H9 (cell line): Measurements from ENCODE around the gene KCNH5. TPM values are rescaled to one million over a fixed set of nuclear protein-coding genes. Genes with fewer than 3 reads are reported as not detected.
A peak's percentile ranks its signal among the peaks of the same experiment; 100 is the strongest.
"Not testable (repeated sequence)": the region's sequence is repeated elsewhere in the genome, so short reads cannot be mapped to it uniquely, and the experiment has no call there.

ENCODE experiments used
- DNase-seq: peaks from one replicate; pipeline ENCODE4 v3.0.0-alpha.2; 2017
- H2AFZ ChIP-seq: one replicate; pipeline ENCODE4 v1.6.1; 2013; ENCODE audit warnings: mild to moderate bottlenecking, low read length, control low read depth, moderate library complexity
- H2AK5ac ChIP-seq: 2 replicates; pipeline ENCODE4 v1.6.1; 2013; ENCODE audit warnings: low read length, control low read depth, mixed read lengths; ENCODE audit not compliant: insufficient read length
- H2BK120ac ChIP-seq: one replicate; pipeline ENCODE4 v1.6.1; 2013; ENCODE audit warnings: low read depth, mild to moderate bottlenecking, low read length, control low read depth, inconsistent platforms; ENCODE audit not compliant: poor library complexity, severe bottlenecking
- H2BK12ac ChIP-seq: 2 replicates; pipeline ENCODE4 v1.6.1; 2013; ENCODE audit warnings: low read length, control low read depth, mixed read lengths, low read depth; ENCODE audit not compliant: insufficient read length
- H2BK15ac ChIP-seq: 2 replicates; pipeline ENCODE4 v1.6.1; 2013; ENCODE audit warnings: low read depth, low read length, control low read depth
- H2BK20ac ChIP-seq: one replicate; pipeline ENCODE4 v1.6.1; 2013; ENCODE audit warnings: low read depth, mild to moderate bottlenecking, low read length, control low read depth, inconsistent platforms; ENCODE audit not compliant: poor library complexity, severe bottlenecking
- H2BK5ac ChIP-seq: 2 replicates; pipeline ENCODE4 v1.6.1; 2013; ENCODE audit warnings: low read length, control low read depth, mixed read lengths; ENCODE audit not compliant: insufficient read length
- H3K14ac ChIP-seq: 2 replicates; pipeline ENCODE4 v1.6.1; 2013; ENCODE audit warnings: low read length, control low read depth; ENCODE audit not compliant: insufficient read depth
- H3K18ac ChIP-seq: 2 replicates; pipeline ENCODE4 v1.6.1; 2013; ENCODE audit warnings: low read depth, mild to moderate bottlenecking, mixed read lengths, low read length, control low read depth; ENCODE audit not compliant: insufficient read length
- H3K23ac ChIP-seq: 2 replicates; pipeline ENCODE4 v1.6.1; 2013; ENCODE audit warnings: low read length, control low read depth, mixed read lengths, low read depth; ENCODE audit not compliant: insufficient read length
- H3K23me2 ChIP-seq: 2 replicates; pipeline ENCODE4 v1.6.1; 2013; ENCODE audit warnings: low read depth, mild to moderate bottlenecking, mixed read lengths, low read length, control low read depth; ENCODE audit not compliant: insufficient read length, poor library complexity, severe bottlenecking
- H3K27ac ChIP-seq: 2 replicates; pipeline ENCODE4 v1.5.1; 2013; ENCODE audit warnings: low read length, control low read depth, mixed read lengths, low read depth; ENCODE audit not compliant: insufficient read length
- H3K27me3 ChIP-seq: 2 replicates; pipeline ENCODE4 v1.6.1; 2013; ENCODE audit warnings: low read length, control low read depth, inconsistent platforms; ENCODE audit not compliant: insufficient read depth
- H3K4ac ChIP-seq: 2 replicates; pipeline ENCODE4 v1.6.1; 2013; ENCODE audit warnings: low read depth, mild to moderate bottlenecking, control low read depth, inconsistent platforms, low read length, moderate library complexity
- H3K4me1 ChIP-seq: 2 replicates; pipeline ENCODE4 v1.6.1; 2013; ENCODE audit warnings: low read length, control low read depth, inconsistent platforms; ENCODE audit not compliant: insufficient read depth
- H3K4me2 ChIP-seq: 2 replicates; pipeline ENCODE4 v1.6.1; 2013; ENCODE audit warnings: low read length, control low read depth, mixed read lengths; ENCODE audit not compliant: insufficient read length, insufficient read depth
- H3K56ac ChIP-seq: 2 replicates; pipeline ENCODE4 v1.6.1; 2013; ENCODE audit warnings: low read depth, mild to moderate bottlenecking, mixed read lengths, low read length, control low read depth; ENCODE audit not compliant: insufficient read length
- H3K79me1 ChIP-seq: 2 replicates; pipeline ENCODE4 v1.6.1; 2013; ENCODE audit warnings: low read depth, mild to moderate bottlenecking, moderate library complexity, low read length, control low read depth, inconsistent platforms; ENCODE audit not compliant: insufficient read depth, poor library complexity, severe bottlenecking
- H3K79me2 ChIP-seq: 2 replicates; pipeline ENCODE4 v1.6.1; 2013; ENCODE audit warnings: low read length, control low read depth, inconsistent platforms; ENCODE audit not compliant: insufficient read depth
- H3K9ac ChIP-seq: 2 replicates; pipeline ENCODE4 v1.6.1; 2013; ENCODE audit warnings: low read length, control low read depth, mixed read lengths; ENCODE audit not compliant: insufficient read length; ENCODE audit errors: extremely low read depth
- H3K9me3 ChIP-seq: one replicate; pipeline ENCODE4 v1.6.1; 2013; ENCODE audit warnings: low read depth, low read length, inconsistent platforms; ENCODE audit not compliant: control insufficient read depth
- H3T11ph ChIP-seq: one replicate; pipeline ENCODE4 v1.6.1; 2013; ENCODE audit warnings: mild to moderate bottlenecking, low read length, control low read depth, inconsistent platforms
- H4K20me1 ChIP-seq: one replicate; pipeline ENCODE4 v1.6.1; 2013; ENCODE audit not compliant: control insufficient read depth, insufficient read length, insufficient read depth
- H4K5ac ChIP-seq: 2 replicates; pipeline ENCODE4 v1.6.1; 2013; ENCODE audit warnings: low read depth, mild to moderate bottlenecking, mixed read lengths, low read length, control low read depth; ENCODE audit not compliant: insufficient read length
- H4K8ac ChIP-seq: replicated peaks from 2 replicates; pipeline ENCODE4 v1.6.1; 2013; ENCODE audit warnings: low read length, control low read depth, mixed read lengths, low read depth; ENCODE audit not compliant: insufficient read length
- H4K91ac ChIP-seq: 2 replicates; pipeline ENCODE4 v1.6.1; 2013; ENCODE audit warnings: low read depth, mild to moderate bottlenecking, moderate library complexity, mixed read lengths, low read length, control low read depth; ENCODE audit not compliant: insufficient read length
- H3K27ac Mint-ChIP-seq, 3 experiments: 2 replicates in 2 of 3; 3 replicates in 1 of 3; pipeline ENCODE4 v1.8.0; 2020 to 2021; ENCODE audit warnings: mixed read lengths in 3 of 3, mild to moderate bottlenecking in 1 of 3, moderate library complexity in 1 of 3
- H3K27me3 Mint-ChIP-seq: 2 replicates; pipeline ENCODE4 v1.8.0; 2021; ENCODE audit warnings: low read depth, mild to moderate bottlenecking, moderate library complexity, mixed read lengths
- H3K36me3 Mint-ChIP-seq, 3 experiments: 2 replicates in 2 of 3; 3 replicates in 1 of 3; pipeline ENCODE4 v1.8.0; 2020 to 2021; ENCODE audit warnings: low read depth in 3 of 3, mixed read lengths in 3 of 3; ENCODE audit not compliant: insufficient read depth in 1 of 3
- H3K4me1 Mint-ChIP-seq, 2 experiments: 2 replicates each; pipeline ENCODE4 v1.8.0; 2020; ENCODE audit warnings: mixed read lengths in 2 of 2
- H3K4me3 Mint-ChIP-seq, 2 experiments: 2 replicates in 1 of 2; 3 replicates in 1 of 2; pipeline ENCODE4 v1.8.0; 2020 to 2021; ENCODE audit warnings: mild to moderate bottlenecking in 2 of 2, mixed read lengths in 2 of 2, moderate library complexity in 1 of 2
- H3K9me3 Mint-ChIP-seq, 2 experiments: 2 replicates in 1 of 2; 3 replicates in 1 of 2; pipeline ENCODE4 v1.8.0; 2020; ENCODE audit warnings: mild to moderate bottlenecking in 2 of 2, mixed read lengths in 2 of 2, moderate library complexity in 1 of 2
- WGBS: extraction: QIAGEN DNeasy Blood & Tissue Kit; methylation state at CpG from one replicate; pipeline ENCODE4 v1.1.7; 2013; ENCODE audit warnings: missing lambda C conversion rate, low lambda C conversion rate, mixed read lengths; ENCODE audit not compliant: insufficient read length; ENCODE audit errors: extremely low coverage; 5-methylcytosine and 5-hydroxymethylcytosine counted together
- total RNA-seq: library from RNA; stranded (reverse); gene quantifications from 2 replicates; pipeline ENCODE4 v1.2.1, GENCODE V29; 2021
- TF ChIP-seq, protein P1 (sequence below): fragments of 200-600 bp; sonication (generic); conservative IDR thresholded peaks from 3 replicates; pipeline ENCODE4 v1.8.0; 2021; ENCODE audit warnings: antibody characterized with exemption, mild to moderate bottlenecking

The KCNH5 gene
- total RNA-seq, 1 experiment from 2014 or later = 0.42 TPM

DNA sequence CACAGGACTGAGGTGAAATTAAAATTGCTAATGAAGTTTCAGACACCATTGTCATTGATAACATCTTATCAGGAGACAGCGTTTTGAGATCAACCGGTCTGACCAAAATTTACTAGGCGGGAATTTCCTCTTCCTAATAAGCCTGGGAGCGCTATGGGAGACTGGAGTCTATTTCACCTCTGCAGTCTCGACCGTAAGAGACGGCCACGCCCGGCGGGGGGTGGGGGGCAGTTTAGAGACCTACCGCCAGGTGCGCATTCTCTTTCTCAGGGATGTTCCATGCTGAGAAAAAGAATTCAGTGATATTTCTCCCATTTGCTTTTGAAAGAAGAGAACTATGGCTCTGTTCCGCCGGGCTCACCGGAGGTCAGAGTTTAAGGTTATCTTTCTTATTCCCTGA is 263.9 kb downstream of the KCNH5 start:
- not testable (repeated sequence) for H3K4ac ChIP-seq, H2BK120ac ChIP-seq, H3K18ac ChIP-seq, H3K4me1 ChIP-seq, H3K56ac ChIP-seq, H3K9me3 ChIP-seq, H3K23me2 ChIP-seq, H2AK5ac ChIP-seq, H3T11ph ChIP-seq, H4K20me1 ChIP-seq, H3K27ac ChIP-seq, H2BK12ac ChIP-seq, H3K79me1 ChIP-seq, H3K27me3 ChIP-seq, H2BK20ac ChIP-seq, H2BK5ac ChIP-seq, H2AFZ ChIP-seq, H3K79me2 ChIP-seq, H3K23ac ChIP-seq, H3K14ac ChIP-seq, H2BK15ac ChIP-seq, H4K5ac ChIP-seq, H3K9ac ChIP-seq, H4K8ac ChIP-seq, H4K91ac ChIP-seq
- peak overlapping the region; percentile 16 for H3K4me2 ChIP-seq
- peak overlapping the region in 1 of 2 experiments; percentile 12; a peak in 1 of 5 replicates for H3K4me3 Mint-ChIP-seq
- no CpG with 5 or more reads among the region's 15 CpGs for WGBS
- DNase-seq = peak; percentile 85
- peak overlapping the region in 2 of 3 experiments; percentile 73 to 95; a peak in 4 of 7 replicates for H3K27ac Mint-ChIP-seq
- peaks cover 27 to 44% of the 10 kb centered on the region in 2 experiments for H3K4me1 Mint-ChIP-seq
- peaks cover 9 to 24% of the 10 kb centered on the region in 2 experiments for H3K9me3 Mint-ChIP-seq
- peaks cover 55% of the 10 kb centered on the region for H3K27me3 Mint-ChIP-seq
- H3K36me3 Mint-ChIP-seq = peaks cover 0 to 18% (median 6%) of the 10 kb centered on the region in 3 experiments; a peak in 4 of 7 replicates
- TF ChIP-seq, protein P1, sequence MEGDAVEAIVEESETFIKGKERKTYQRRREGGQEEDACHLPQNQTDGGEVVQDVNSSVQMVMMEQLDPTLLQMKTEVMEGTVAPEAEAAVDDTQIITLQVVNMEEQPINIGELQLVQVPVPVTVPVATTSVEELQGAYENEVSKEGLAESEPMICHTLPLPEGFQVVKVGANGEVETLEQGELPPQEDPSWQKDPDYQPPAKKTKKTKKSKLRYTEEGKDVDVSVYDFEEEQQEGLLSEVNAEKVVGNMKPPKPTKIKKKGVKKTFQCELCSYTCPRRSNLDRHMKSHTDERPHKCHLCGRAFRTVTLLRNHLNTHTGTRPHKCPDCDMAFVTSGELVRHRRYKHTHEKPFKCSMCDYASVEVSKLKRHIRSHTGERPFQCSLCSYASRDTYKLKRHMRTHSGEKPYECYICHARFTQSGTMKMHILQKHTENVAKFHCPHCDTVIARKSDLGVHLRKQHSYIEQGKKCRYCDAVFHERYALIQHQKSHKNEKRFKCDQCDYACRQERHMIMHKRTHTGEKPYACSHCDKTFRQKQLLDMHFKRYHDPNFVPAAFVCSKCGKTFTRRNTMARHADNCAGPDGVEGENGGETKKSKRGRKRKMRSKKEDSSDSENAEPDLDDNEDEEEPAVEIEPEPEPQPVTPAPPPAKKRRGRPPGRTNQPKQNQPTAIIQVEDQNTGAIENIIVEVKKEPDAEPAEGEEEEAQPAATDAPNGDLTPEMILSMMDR = peak; percentile 49; the same call in 2 of the 3 replicates
